Body of pancreas (tissue), 4 donors: ENCODE measurements around the gene CFAP100.

ENCODE experiments used
- CTCF ChIP-seq, 7 experiments: fragments of 450-650 bp in 4 of 7; fragments of 200-600 bp in 3 of 7; sonication (generic) in 3 of 7; IDR thresholded peaks; one replicate each; pipeline ENCODE4 v1.5.1; 2016 to 2019; ENCODE audit warnings: antibody characterized with exemption in 7 of 7
- POLR2A ChIP-seq, 3 donors: fragments of 450-650 bp; IDR thresholded peaks; one replicate each; pipeline ENCODE4 v1.6.1; 2016; ENCODE audit warnings: antibody characterized with exemption in 3 of 3, mild to moderate bottlenecking in 2 of 3

- TF ChIP-seq CTCF (IDR thresholded peaks at IDR 0.05) (no peak), POLR2A (IDR thresholded peaks at IDR 0.05) (no peak)
Observed at GRCh38 chr3:126358816-126359181, 35.9 kb upstream of the CFAP100 start.
